ENCODE results near the gene ZC3H12C.
"Not testable (repeated sequence)": the region's sequence is repeated elsewhere in the genome, so short reads cannot be mapped to it uniquely, and the experiment has no call there.

The ZC3H12C gene

DNA sequence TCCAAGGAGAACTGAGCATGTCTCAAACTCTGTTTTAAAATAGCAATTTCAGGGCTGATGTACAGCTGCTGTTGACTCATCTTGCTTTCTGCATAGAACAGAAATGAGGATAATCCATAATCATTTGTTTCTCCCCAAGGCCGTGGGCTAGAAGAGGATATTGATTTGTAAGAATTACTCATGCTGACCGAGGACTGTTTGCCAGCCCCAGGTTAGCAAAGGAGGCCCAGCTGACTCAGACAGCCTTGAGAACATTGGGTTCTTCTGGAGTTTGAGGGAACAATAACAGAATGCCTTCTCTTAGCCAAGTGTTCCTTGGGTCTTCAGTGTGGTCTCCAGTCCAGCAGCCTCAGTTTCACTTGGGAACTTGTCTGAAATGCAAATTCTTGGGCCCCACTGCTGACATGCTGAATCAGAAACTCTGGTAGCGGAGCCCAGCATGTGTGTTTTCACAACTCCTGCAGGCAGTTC is 92.0 kb downstream of the ZC3H12C start:
- DNase-seq (ENCODE audit: low spot score) = peak; percentile 60

DNA sequence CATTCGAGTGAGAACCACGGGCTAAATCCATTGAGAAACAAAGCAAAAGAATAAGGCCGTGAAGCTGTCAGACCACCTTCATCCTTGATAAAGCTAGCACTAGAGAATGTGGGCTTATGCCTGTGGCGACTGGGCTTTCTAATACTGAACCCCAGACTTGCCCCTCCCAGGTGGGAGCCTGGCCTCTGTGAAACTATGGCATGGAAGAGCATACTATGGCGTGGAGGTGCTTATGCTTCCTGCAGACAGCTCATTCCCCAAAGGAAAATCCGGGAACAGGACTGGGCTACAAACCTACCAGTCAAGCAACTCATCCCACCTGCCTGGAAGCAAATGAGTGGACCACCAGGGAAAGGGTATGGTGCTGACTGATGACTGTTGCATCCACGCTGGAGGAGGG is 92.4 kb downstream of the ZC3H12C start:
- no peak for DNase-seq (ENCODE audit: low spot score)

DNA sequence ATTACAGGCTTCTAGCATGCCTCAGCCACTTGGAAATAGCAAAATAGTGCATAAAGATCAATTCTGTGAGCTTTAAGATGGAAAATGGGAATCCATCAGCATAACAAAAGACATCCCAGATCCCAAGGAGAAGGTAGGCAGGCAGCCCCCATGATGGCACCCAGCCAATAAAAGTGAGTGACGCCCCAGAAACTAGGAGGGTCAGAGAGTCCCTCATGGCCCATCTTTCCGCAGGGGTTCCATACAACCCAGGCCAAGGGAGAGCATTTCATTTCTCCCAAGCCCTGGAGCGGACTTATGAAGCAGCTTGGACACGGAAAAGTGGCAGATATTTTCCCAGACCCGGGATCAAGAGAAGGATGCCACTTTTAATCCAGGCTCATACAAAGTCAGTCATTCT is 93.3 kb downstream of the ZC3H12C start:
- DNase-seq (ENCODE audit: low spot score) = no peak

DNA sequence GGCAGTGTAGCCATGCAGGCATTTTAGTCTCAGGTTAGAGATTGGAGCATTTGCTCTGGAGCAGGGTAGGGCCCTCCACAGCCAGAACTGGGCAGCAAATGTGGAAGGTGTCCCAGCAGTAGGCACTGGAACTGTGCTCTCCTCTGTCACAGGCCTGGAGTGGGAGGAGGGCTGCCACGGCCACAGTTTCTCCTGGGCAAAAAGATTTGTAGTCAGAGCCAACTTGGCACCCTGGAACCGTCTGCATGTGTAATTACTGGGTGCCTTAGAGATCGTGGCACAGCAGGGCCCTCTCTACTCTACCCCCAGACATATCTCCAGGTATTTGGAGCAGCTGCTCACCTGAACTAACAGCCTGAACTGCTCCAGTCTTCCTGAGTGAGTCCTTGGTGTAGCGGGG is 93.7 kb downstream of the ZC3H12C start:
- no peak for DNase-seq (ENCODE audit: low spot score)

DNA sequence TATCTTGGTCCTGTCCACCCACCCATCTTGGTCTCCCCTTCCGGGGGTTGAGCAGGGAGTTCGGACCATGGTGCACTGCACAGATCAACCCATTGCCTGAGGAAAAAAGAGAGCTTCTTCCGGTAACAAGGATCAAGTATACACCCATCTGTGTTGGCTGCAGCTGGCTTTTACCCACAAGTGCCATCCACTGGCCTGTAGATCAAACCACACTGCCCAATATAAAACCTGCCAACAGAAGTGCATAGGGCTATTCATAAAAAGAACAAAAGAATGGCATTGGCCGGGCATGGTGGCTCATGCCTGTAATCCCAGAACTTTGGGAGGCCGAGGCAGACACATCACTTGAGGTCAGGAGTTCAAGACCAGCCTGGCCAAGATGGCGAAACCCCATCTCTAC is 94.5 kb downstream of the ZC3H12C start:
- no peak for DNase-seq (ENCODE audit: low spot score)

DNA sequence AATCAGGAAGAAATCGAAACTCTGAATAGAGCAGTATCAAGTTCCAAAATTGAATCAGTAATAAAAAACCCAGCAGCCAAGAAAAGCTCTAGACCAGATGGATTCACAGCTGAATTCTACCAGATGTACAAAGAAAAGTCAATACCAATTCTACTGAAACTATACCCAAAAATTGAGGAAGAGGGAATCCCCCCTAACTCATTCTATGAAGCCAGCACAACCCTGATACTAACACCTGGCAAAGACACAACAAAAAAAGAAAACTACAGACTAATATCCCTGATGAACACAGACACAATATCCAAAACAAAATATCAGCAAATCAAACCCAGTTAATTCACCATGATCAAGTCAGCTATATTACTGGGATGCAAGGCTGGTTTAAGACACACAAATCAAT is 97.7 kb downstream of the ZC3H12C start:
- no peak for DNase-seq (ENCODE audit: low spot score)

DNA sequence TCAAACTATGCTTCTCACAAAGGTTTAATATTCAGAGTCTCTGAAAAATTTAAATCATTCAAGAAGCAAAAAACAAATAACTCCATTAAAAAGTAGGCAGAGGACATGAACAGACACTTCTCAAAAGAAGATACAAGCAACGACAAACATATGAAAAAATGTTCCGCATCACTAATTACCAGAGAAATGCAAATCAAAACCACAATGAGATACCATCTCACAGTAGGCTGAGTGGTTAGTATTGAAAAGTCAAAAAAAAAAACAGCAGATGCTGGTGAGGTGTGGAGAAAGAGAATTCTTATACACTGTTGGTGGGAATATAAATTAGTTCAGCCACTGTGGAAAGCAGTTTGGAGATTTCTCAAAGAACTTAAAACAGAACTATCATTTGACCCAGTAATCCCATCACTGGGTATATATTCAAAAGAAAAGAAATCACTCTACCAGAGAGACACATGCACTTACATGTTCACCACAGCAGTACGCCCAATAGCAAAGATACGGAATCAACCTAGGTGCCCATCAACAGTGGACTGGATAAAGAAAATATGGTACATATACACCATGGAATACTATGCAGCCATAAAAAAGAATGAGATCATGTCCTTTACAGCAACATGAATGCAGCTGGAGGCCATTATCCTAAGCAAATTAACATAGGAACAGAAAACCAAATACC is 99.6 kb downstream of the ZC3H12C start:
- DNase-seq (ENCODE audit: low spot score) = not testable (repeated sequence)

DNA sequence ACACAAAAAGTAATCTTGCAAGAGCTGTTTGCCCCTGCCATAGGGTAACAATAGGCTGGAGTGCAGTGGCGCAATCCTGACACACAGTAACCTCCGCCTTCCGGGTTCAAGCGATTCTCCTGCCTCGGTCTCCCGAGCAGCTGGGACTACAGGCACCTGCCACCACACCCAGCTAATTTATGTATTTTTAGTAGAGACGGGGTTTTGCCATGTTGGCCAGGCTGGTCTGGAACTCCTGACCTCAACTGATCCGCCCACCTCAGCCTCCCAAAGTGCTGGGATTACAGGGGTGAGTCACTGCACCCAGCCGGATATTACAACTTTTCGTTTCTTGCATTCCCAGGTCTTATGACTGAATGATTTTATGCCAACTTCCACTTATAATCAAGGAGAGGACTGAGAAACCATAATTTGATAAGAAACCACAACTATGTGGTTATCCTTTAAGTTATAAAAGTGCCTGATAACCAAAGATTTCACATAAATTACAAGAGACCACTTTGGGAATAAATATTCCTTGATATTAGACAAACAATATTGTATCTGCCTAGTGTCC is 101.1 kb downstream of the ZC3H12C start:
- DNase-seq (ENCODE audit: low spot score) = not testable (repeated sequence)

DNA sequence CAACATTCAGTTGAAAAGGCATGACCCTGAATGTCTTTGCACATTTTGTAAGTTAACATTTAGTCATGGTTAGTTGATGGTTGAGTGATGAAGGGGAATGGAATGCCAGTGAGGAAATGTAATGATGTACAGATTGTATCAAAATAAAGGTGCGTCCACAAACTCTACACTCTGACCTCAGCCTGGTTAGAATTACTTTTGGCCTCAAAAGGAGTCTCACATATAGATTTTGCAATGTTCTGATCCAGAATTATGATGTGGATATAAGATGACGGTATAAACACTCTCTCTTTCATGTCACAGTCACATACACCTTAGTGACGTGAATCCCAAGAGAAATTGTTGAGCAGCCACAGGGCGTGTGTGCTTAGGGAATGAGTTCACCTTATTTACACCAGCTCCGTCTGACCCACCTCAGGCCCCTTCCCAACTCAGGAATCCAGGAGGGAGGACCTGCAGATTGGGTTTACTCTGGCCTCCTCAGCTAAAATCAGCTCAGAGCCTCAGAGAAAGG is 103.1 kb downstream of the ZC3H12C start:
- no peak for DNase-seq (ENCODE audit: low spot score)

DNA sequence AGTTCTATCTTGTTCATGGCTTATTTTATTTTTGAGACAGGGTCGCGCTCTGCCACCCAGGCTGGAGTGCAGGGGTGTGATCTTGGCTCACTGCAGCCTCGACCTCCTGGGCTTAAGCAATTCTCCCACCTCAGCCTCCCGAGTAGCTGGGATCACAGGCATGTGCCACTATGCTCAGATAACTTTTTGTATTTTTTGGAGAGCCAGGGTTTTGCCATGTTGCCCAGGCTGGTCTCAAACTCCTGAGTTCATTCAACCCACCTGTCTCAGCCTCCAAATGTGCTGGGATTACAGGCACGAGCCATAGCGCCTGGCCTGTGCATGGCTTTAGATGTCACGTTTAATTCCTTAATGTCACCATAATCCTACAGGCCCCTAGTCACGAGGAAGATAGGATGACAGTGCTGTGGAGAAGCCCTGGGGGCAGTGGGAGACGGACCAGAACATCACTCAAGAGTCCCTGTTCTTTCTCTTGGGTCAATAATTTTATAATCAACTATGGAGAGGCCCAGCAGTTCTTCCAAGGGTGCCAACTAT is 103.8 kb downstream of the ZC3H12C start:
- DNase-seq (ENCODE audit: low spot score) = no peak

DNA sequence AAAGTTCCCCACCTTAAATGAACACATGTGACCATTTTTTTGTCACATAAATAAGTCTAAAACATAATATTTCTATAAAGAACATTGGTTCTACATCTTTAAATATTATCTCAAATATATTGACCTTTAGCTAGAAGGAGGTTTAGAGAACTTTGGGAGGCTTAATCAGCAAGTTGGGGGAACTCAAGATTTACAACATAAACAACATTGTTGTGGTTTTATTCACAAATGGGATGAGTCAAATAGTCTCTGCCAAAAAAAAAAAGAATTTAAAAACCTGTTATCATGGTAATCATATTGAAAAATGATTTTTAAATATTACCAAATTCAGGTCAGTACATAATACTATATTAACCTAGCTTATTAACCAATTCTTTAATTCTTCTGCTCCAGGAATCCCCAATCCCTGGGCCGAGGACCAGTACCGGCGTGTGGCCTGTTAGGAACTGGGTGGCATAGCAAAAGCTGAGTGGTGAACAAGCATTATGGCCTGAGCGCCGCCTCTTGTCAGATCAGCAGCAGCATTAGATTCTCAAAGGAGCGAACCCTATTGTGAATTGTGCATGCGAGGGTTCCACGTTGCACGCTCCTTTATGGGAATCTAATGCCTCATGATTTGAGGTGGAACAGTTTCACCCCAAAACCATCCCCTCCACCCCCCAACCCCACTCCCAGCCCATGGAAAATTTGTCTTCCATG is 105.0 kb downstream of the ZC3H12C start:
- no peak for DNase-seq (ENCODE audit: low spot score)

DNA sequence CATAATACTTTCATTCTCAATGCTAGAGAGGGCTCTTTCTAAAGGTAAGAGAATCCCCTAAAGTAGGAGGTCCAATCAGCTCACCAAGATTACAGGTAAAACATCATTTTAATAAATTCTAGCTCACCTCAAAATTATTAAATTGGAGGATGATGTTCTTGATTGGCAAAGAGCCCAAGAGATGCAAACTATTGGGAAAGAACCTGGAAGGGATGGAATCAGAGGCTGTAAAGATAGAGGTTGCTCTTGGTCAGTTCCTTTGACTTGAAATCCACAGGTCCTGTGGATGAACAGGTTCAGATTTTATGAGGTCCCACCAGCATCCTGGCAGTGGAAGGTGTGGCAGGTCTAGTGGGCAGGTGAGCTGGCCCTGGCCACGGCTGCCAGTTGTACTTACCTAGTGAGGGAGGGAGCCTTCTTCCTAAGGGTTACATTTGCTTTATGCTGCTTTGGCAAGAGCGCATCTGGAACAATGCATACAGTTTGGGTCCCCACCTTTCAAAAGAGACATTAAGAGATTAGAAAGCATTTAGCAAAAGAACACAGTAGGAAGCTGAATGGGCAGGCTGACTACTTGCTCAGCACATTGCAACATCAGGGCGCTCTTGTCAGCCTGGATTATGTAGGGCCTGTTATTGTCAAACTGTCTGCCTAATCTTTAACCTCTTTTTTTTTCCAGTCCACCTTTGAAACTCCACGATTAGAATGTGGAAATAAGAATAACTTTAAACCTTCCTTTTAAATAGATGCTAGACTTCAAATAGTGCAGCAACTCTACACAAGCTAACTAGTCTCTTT is 106.2 kb downstream of the ZC3H12C start:
- no peak for DNase-seq (ENCODE audit: low spot score)

DNA sequence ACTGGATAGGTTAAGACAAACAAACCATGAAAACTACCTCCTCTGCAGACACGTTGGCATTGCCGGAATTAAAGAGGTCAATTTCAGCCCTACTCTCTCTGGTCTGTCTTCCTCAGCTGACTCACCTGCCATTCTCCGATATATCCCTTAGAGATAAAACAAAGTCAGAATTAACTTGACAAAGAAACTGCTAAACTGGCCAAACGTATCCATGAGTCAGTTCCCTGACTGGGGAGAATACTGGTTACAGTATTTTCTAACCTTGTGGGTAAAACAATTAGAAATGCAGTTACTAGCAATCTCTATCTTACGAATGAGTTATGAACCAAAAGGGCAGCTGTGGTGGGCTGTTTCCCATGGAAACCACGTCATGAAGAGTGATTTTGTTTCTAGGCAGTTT is 107.0 kb downstream of the ZC3H12C start:
- DNase-seq (ENCODE audit: low spot score) = no peak

DNA sequence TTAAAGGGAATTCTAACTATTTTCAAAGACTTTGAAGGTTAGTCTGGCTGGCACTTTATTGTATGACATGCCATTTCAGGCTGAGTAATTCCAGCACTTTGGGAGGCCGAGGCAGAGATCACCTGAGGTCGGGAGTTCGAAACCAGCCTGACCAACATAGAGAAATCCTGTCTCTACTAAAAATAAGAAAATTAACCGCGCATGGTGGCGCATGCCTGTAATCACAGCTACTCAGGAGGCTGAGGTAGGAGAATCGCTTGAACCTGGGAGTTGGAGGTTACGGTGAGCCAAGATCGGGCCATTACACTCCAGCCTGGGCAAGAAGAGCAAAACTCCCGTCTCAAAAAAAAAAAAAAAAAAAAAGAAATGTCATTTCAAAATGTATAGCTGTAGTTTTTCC is 107.6 kb downstream of the ZC3H12C start:
- no peak for DNase-seq (ENCODE audit: low spot score)

DNA sequence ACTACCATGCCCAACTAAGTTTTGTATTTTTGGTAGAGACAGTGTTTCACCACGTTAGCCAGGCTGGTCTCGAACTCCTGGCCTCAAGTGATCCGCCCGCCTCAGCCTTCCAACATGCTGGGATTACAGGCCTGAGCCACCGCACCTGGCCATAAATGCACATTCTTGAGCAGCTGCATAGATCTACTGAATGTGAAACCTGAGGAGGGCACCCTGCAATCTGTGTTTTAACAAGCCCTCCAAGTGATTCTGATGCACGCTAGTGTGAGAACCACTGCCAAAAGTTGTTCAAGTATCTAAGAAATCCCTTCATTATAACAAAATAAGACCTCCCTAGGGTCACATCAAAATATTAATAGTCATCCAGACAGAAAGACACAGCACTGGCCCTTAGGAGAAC is 113.9 kb downstream of the ZC3H12C start:
- DNase-seq (ENCODE audit: low spot score) = no peak

DNA sequence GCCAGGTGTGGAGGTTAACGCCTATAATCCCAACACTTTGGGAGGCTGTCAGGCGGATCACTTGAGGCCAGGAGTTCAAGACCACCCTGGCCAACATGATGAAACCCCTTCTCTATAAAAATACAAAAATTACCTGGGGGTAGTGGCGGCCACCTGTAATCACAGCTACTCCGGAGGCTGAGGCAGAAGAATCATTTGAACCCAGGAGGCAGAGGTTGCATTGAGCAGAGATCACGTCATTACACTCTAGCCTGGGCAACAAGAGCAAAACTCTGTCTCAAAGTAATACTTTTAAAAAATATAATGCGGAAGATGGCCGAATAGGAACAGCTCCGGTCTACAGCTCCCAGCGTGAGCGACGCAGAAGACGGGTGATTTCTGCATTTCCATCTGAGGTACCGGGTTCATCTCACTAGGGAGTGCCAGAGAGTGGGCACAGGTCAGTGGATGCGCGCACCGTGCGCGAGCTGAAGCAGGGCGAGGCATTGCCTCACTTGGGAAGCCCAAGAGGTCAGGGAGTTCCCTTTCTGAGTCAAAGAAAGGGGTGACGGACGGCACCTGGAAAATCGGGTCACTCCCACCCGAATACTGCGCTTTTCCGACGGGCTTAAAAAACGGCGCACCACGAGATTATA is 115.6 kb downstream of the ZC3H12C start:
- DNase-seq (ENCODE audit: low spot score) = not testable (repeated sequence)

DNA sequence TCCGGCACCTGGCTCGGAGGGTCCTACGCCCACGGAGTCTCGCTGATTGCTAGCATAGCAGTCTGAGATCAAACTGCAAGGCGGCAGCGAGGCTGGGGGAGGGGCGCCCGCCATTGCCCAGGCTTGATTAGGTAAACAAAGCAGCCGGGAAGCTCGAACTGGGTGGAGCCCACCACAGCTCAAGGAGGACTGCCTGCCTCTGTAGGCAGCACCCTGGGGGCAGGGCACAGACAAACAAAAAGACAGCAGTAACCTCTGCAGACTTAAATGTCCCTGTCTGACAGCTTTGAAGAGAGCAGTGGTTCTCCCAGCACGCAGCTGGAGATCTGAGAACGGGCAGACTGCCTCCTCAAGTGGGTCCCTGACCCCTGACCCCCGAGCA is 116.1 kb downstream of the ZC3H12C start:
- DNase-seq (ENCODE audit: low spot score) = not testable (repeated sequence)

DNA sequence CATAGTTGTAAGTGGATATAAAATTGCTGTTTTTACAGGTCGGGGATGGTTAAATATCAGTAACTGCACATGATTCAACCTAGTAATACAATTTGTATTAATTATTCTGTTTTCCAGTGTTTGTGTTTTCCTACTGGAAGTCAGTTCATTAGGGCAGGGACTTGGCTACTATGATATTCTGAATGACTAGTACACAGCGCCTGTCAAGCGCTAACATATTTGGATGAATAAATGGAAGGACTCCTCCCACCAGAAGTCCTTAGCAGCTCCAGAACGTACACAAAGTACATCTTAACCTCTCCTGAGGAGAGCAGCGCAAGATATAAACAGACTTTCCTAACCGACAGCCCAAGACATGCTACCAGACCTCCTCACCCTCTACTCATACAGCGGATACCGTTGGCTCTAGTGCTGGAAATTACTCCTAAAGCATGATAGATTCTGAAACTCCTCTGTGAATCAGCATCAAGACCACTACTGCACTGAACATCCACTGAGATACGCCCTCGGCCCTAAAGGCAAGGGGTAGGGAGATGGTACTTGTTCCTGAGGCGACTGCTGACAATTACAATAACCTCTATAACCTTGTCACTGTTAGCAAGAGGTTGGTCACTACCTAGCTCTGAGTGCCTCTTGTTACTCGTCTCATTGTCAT is 124.2 kb downstream of the ZC3H12C start:
- no peak for DNase-seq (ENCODE audit: low spot score)

DNA sequence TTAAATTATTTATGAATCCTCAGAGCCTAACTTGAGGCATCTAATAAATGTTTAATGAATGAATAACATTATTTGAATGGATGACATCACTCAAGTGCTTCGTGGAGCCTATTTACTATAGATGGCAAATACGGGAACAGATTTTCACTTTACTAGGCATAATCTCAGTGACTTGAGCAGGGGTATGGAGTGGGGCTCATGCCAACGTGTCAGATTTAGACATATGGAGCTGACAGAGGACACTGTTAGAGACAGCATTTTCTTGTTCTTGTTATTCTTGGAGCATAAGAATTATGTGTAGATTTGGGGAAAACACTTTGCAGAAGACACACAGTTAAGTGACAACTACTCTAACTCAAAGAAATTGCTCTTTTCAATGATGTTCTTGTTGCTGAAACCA is 124.7 kb downstream of the ZC3H12C start:
- no peak for DNase-seq (ENCODE audit: low spot score)

DNA sequence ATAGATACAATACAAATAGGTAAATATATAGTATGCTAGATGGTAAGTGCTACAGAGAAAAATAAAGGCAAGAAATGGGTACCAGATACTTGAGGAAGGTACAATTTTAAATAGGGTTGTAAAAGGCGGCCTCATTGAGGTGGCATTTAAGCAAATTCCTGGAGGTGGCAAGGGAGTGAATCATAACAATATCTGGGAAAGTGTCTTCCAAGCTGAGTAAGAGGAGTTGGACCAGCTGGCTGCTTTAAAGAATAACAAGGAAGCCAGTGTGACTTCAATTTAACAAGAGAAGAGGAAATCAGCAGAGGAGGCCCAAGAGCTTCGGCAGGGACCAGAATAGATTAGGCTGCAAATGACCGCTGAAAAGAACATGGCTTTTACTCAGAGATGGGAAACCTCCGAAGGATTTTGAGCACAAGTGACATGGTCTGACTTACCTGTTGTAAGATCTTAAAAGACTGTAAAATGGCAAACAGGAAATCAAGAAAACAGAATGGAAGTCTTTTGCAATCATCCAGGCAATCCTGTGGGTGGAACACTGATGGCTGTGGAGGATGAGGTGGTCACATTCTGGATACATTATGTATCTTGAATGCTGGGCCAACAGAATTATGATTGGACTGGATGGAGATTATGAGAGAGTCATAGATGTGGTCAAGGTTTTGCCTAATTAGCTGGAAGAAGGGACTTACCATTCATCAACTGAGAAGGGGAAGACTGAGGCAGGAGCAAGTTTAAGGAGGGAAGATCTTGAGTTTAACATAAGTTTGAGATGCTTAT is 126.0 kb downstream of the ZC3H12C start:
- peak; percentile 22 for DNase-seq (ENCODE audit: low spot score)

Measured in Ammon's horn (tissue), 1 donor.